HUES6 (cell line): Measurements from ENCODE around the gene RPL35A.
A peak's percentile ranks its signal among the peaks of the same experiment; 100 is the strongest.
"Not testable (repeated sequence)": the region's sequence is repeated elsewhere in the genome, so short reads cannot be mapped to it uniquely, and the experiment has no call there.

Experiments used
- H3K27ac ChIP-seq: 2 replicates; pipeline ENCODE4 v1.7.0; 2013; ENCODE audit warnings: low read depth, mild to moderate bottlenecking, low read length, inconsistent platforms
- H3K27me3 ChIP-seq: 2 replicates; pipeline ENCODE4 v1.6.1; 2013; ENCODE audit warnings: low read length; ENCODE audit not compliant: control insufficient read depth, insufficient read depth
- H3K36me3 ChIP-seq: 2 replicates; pipeline ENCODE4 v1.6.1; 2013; ENCODE audit warnings: low read length; ENCODE audit not compliant: control insufficient read depth, insufficient read depth
- H3K4me1 ChIP-seq: 2 replicates; pipeline ENCODE4 v1.6.1; 2013; ENCODE audit warnings: low read length; ENCODE audit not compliant: control insufficient read depth, insufficient read depth
- H3K4me3 ChIP-seq: 2 replicates; pipeline ENCODE4 v1.5.1; 2013; ENCODE audit warnings: low read depth, low read length
- H3K9ac ChIP-seq: one replicate; pipeline ENCODE4 v1.6.1; 2013; ENCODE audit warnings: mild to moderate bottlenecking, low read length
- H3K9me3 ChIP-seq: 2 replicates; pipeline ENCODE4 v1.6.1; 2013; ENCODE audit warnings: low read depth, low read length; ENCODE audit not compliant: control insufficient read depth, insufficient read depth

RPL35A gene

DNA sequence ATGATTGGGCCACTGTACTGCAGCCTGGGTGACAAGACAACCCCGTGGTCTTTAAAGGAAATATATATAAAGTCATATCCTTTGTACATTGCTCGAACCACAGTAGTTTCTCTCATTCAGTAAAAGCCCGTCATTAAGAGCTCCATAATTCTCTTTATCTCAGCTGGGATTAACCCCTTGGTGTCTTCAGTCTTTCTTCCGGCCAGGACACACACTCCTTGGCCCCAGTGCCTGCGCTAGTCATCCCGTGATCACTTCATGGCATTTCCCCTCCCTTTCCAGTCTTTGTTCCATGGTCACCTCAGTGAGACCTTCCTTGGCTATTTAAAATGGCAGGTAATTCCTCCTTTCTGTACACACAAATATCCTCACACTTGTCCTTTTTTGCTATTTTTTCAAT lies 3.3 kb downstream of the RPL35A start:
- Histone ChIP-seq H3K27ac (no peak overlapping the region), H3K4me1 (peaks cover 2% of the 10 kb centered on the region; the same call in 1 of the 2 replicates), H3K9ac (no peak overlapping the region), H3K9me3 (no peaks in the 10 kb centered on the region), H3K27me3 (no peaks in the 10 kb centered on the region), H3K36me3 (peaks cover 68% of the 10 kb centered on the region), H3K4me3 (no peak overlapping the region)

DNA sequence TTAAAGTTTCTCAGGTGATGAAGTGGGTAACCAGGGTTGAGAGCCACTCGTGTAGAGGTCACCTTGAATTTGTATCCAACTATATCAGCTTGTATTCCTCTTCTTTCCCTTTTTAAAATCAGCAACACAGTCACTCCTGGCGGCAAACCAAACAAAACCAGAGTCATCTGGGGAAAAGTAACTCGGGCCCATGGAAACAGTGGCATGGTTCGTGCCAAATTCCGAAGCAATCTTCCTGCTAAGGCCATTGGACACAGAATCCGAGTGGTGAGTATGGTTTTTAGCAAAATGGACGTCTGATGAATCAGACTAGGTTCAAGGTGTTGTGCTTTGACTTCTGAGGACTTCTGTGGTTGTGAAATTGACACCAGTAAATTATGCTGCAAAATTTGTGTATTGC lies 3.9 kb downstream of the RPL35A start:
- H3K4me3 ChIP-seq: no peak overlapping the region
- H3K36me3 ChIP-seq: peaks cover 68% of the 10 kb centered on the region
- H3K9me3 ChIP-seq: no peaks in the 10 kb centered on the region
- H3K4me1 ChIP-seq: peaks cover 2% of the 10 kb centered on the region; the same call in 1 of the 2 replicates
- H3K27me3 ChIP-seq: no peaks in the 10 kb centered on the region
- no peak overlapping the region for H3K27ac ChIP-seq
- no peak overlapping the region for H3K9ac ChIP-seq

DNA sequence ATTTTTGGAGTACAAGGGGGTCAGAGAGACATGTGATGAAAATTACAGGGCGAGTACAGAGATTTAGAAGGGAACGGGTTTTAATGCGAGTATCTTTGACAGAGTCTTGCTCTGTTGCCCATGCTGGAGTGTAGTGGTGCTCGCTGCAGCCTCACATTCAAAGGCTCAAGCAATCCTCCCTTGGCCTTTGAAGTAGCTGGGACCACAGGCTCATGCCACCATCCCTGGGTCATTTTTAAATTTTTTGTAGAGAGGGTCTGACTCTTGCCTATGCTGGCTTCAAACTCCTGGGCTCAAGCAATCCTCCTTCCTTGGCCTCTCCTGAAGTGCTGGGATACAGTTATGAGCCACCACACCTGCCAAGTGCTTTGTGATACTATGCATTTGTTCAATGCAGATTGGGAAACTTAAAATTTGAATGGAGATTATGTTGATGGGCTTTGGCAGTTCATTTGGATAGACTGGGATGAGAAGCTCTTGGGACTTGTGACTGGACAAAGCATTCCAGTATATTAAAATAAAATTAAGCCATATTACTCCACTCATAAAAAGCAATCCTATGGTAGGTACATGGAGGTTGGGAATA lies 6.0 kb downstream of the RPL35A start:
- Histone ChIP-seq H3K27ac (no peak overlapping the region), H3K4me1 (peaks cover 9% of the 10 kb centered on the region), H3K9me3 (no peaks in the 10 kb centered on the region), H3K36me3 (peaks cover 61% of the 10 kb centered on the region), H3K9ac (no peak overlapping the region), H3K27me3 (no peaks in the 10 kb centered on the region), H3K4me3 (no peak overlapping the region)

DNA sequence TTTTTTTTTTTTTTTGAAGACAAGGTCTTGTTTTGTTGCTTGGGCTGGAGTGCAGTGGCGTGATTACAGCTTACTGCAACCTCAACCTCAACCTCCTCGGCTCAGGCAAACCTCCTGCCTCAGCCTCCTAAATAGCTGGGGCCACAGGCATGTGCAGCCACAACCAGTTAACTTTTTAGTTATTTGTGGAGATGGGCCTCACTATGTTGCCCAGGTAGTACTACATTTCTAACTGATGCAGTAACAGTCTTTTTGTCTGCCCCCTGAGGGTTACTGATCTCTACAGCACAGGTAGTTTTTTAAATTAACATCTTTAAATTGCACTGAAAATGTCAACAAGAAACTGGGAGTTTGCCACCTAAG lies 6.6 kb downstream of the RPL35A start:
- Histone ChIP-seq H3K4me3 (no peak overlapping the region), H3K36me3 (peaks cover 55% of the 10 kb centered on the region), H3K9me3 (no peaks in the 10 kb centered on the region), H3K9ac (no peak overlapping the region), H3K27ac (no peak overlapping the region), H3K4me1 (peaks cover 11% of the 10 kb centered on the region), H3K27me3 (no peaks in the 10 kb centered on the region)

DNA sequence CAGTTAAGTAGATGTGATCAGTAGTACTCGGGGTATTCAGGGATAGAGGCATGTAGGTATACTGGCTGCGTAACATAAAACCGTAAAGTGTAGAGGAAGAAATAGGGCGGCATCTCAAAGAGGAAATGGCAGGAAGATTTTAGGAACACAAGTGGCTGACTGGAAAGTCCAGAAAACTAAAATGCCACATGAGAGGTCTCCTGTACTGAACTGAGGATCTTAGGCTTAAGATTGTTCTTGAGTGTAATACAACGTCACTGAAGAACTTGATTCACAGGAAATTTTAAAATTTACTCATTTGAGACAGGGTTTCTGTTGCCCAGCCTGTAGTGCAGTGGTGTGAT lies 7.8 kb downstream of the RPL35A start:
- H3K4me1 ChIP-seq: peaks cover 9% of the 10 kb centered on the region
- H3K27ac ChIP-seq: no peak overlapping the region
- H3K27me3 ChIP-seq: no peaks in the 10 kb centered on the region
- H3K9ac ChIP-seq: no peak overlapping the region
- H3K36me3 ChIP-seq: peaks cover 43% of the 10 kb centered on the region
- no peak overlapping the region for H3K4me3 ChIP-seq
- no peaks in the 10 kb centered on the region for H3K9me3 ChIP-seq

DNA sequence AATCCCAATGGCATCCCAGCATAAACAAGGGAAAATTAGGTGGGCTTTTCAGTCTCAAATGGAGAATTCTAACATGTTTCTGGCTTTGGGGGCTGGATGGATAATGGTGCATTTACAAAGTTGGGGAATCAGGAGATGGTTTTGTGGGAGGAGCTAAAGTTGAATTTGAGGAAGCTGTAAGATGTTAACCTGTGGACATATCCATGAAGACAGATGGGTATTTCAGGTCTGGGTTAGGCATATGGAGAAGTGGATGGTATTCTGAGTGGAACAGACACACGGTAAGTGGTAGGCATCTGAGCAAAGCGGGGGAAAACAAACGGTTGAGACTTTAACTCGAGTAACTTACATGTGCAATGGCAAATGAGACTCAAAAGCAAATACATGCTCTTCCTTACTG lies 8.4 kb downstream of the RPL35A start:
- peaks cover 9% of the 10 kb centered on the region for H3K4me1 ChIP-seq
- H3K9ac ChIP-seq: no peak overlapping the region
- no peaks in the 10 kb centered on the region for H3K27me3 ChIP-seq
- peaks cover 37% of the 10 kb centered on the region for H3K36me3 ChIP-seq
- no peaks in the 10 kb centered on the region for H3K9me3 ChIP-seq
- H3K27ac ChIP-seq: no peak overlapping the region
- no peak overlapping the region for H3K4me3 ChIP-seq

DNA sequence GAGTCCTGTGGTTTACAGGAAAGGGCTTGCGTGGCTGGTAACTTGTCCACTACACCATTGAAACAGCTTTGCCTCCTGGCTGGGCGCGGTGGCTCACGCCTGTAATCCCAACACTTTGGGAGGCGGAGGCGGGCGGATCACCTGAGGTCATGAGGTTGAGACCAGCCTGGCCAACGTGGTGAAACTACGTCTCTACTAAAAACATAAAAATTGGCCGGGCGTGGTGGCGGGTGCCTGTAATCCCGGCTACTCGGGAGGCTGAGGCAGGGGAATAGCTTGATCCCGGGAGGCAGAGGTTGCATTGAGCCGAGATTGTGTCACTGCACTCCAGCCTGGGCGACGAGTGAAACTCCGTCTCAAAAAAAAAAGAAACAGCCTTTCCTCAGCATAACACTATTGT lies 8.9 kb downstream of the RPL35A start:
- peaks cover 32% of the 10 kb centered on the region for H3K36me3 ChIP-seq
- not testable (repeated sequence) for H3K4me1 ChIP-seq, H3K27me3 ChIP-seq, H3K9me3 ChIP-seq, H3K9ac ChIP-seq, H3K27ac ChIP-seq, H3K4me3 ChIP-seq

DNA sequence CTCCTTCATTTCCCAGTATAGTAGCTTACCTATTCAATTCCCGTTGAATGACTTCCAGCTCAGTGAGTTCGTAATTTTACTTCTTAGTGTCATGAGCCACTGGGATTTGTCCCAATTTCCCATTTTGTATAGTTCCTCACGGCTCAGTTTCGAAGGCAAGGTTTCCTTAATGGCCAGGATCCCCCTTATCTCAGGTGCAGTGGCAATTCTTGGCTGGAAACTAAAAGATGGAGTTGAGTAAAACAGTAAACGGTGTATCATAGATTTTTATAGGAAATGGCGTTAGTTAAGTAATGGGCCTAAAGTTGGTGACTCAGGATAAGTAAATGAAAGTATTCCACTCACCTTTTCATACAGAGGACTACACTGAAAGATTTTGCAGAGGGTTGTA lies 9.5 kb downstream of the RPL35A start:
- H3K27ac ChIP-seq: no peak overlapping the region
- no peaks in the 10 kb centered on the region for H3K27me3 ChIP-seq
- H3K9ac ChIP-seq: peak overlapping the region; percentile 27
- H3K36me3 ChIP-seq: peaks cover 26% of the 10 kb centered on the region
- peak overlapping the region; percentile 82 for H3K4me3 ChIP-seq
- H3K9me3 ChIP-seq: no peaks in the 10 kb centered on the region
- peaks cover 9% of the 10 kb centered on the region for H3K4me1 ChIP-seq

DNA sequence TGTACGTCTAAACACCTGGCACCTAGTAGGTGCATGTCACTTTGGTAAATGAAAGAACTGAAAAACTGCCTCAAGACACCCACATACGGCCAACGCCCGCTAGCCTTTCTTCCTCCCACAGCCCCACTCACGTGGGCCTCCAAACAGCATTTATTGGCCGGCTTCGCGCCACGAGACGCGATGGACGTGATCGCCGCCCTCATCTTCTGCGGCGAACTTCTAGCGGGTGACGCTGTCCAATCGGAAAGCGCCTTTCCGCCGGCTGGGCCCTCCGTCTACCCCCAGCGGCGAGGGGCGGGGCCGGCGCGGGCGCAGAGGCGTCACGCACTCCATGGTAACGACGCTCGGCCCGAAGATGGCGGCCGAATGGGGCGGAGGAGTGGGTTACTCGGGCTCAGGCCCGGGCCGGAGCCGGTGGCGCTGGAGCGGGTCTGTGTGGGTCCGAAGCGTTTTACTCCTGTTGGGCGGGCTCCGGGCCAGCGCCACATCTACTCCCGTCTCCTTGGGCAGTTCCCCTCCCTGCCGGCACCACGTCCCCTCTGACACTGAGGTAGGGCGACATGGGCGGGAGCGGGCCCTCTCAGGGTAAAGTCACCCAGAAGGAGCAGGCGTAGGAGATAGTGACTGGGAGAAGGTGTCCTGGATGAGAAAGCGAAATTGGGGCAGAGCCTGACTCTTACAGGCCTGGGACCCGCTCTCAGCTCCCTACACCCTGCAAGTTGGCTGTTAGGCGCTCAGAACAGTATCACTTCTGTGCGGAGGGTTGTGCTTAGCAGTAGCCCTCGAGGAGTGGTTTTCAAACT lies 10.1 kb downstream of the RPL35A start, which contains the start of gene LMLN:
TSS of gene LMLN (plus strand) at position 327 of the 803 bp plus-strand sequence. CDS start at position 356, 29 bp downstream.
- Histone ChIP-seq H3K27ac (no peak within 1 kb of the TSS), H3K4me1 (peaks cover 9% of the 10 kb centered on the region), H3K36me3 (peaks cover 20% of the 10 kb centered on the region), H3K27me3 (no peaks in the 10 kb centered on the region), H3K4me3 (peak within 1 kb of the TSS; percentile 82), H3K9me3 (no peaks in the 10 kb centered on the region), H3K9ac (peak within 1 kb of the TSS; percentile 80)

DNA sequence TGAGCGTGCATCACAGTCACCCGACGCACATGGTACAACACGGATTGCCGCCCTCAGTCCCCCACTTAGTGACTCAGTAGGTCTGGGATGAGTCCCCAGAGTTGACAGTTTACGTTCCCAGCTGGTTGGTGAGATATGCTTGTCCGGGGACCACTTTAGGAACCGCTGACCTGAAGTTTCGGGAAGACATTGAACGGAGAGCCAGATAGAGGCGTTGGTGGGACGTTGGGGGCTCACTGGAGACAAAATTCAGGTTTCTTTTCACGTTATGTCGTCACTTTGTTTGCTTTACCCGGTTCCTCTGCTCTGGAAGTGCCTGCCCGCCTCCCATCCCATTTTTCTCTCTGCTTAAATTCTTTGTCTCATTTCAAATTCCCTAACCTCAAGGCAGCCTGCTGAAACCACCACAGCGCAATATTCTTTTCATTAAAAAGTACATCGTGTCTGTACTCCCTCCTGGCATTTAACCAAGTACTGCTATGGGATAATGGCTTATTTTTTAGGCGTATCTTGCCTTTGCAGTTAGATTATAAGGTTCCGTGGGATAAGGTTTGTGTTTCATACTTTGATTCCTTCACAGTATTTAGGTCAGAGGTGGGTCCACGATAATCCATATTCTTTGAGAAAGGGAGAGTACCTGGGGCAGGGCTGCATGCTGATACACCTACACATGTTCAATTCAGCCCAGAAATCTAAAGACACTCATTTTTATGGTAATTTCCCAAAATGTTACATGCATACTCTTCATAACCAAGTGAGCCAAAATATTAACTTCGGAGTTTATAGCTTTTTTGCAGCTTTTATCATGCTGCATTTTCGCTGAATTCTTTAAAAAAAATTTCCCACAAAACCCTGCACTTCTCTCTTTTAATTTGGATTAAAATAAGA lies 10.9 kb downstream of the RPL35A start:
- Histone ChIP-seq H3K9me3 (peaks cover 3% of the 10 kb centered on the region; the same call in 1 of the 2 replicates), H3K9ac (peak overlapping the region; percentile 80), H3K27ac (no peak overlapping the region), H3K4me1 (peaks cover 9% of the 10 kb centered on the region), H3K27me3 (no peaks in the 10 kb centered on the region), H3K36me3 (peaks cover 11% of the 10 kb centered on the region), H3K4me3 (peak overlapping the region; percentile 82)

DNA sequence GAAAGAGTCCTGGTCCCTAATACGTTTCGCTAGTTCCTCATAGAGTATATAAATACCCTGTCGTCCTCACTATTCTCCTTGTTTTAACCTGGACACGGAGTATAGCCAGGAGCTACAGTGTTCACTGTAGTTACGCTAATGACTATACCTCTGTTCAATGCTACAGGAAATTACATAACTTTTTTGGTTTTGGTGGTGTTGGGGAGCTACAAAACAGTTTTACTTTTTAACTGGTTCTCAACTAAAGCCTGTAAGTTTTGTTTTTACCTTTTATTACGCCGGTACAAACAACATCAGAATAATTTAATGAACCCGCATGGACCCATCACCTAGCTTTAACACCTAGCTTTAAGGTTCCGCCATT lies 11.6 kb downstream of the RPL35A start:
- Histone ChIP-seq H3K9me3 (peaks cover 5% of the 10 kb centered on the region), H3K9ac (no peak overlapping the region), H3K27ac (no peak overlapping the region), H3K36me3 (peaks cover 5% of the 10 kb centered on the region; the same call in 1 of the 2 replicates), H3K27me3 (no peaks in the 10 kb centered on the region), H3K4me3 (no peak overlapping the region), H3K4me1 (peaks cover 9% of the 10 kb centered on the region)
